ENCODE results near the gene NEK4.

Gene NEK4

DNA sequence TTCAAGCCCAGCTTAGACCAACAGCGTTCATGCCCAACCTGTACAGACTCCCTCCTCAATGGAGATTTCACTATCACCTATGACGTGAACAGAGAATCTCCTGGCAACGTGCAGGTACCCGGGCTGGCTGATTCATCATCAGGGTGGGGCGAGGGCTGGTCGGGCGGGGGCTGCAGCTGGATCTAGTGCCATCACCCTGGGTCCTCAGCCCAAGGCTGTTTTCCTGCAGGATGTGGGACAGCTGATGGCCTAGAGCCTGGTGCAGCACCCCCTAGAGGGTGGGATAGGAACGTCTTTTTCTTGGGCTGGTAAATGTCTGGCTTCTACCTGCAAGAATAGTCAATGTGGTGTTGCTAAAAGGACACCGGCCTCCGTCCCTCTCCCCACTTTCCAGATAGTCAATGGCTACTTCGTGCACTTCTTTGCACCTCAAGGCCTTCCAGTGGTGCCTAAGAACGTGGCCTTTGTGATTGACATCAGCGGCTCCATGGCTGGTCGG is 28.3 kb upstream of the NEK4 start:
- no peak for TF ChIP-seq ZFX (IDR thresholded peaks at IDR 0.05)
- TF ChIP-seq, protein P1, sequence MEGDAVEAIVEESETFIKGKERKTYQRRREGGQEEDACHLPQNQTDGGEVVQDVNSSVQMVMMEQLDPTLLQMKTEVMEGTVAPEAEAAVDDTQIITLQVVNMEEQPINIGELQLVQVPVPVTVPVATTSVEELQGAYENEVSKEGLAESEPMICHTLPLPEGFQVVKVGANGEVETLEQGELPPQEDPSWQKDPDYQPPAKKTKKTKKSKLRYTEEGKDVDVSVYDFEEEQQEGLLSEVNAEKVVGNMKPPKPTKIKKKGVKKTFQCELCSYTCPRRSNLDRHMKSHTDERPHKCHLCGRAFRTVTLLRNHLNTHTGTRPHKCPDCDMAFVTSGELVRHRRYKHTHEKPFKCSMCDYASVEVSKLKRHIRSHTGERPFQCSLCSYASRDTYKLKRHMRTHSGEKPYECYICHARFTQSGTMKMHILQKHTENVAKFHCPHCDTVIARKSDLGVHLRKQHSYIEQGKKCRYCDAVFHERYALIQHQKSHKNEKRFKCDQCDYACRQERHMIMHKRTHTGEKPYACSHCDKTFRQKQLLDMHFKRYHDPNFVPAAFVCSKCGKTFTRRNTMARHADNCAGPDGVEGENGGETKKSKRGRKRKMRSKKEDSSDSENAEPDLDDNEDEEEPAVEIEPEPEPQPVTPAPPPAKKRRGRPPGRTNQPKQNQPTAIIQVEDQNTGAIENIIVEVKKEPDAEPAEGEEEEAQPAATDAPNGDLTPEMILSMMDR (conservative IDR thresholded peaks at IDR 0.05) = no peak; the same call in 1 of the 2 replicates
- no peak overlapping the region for H3K27ac ChIP-seq

DNA sequence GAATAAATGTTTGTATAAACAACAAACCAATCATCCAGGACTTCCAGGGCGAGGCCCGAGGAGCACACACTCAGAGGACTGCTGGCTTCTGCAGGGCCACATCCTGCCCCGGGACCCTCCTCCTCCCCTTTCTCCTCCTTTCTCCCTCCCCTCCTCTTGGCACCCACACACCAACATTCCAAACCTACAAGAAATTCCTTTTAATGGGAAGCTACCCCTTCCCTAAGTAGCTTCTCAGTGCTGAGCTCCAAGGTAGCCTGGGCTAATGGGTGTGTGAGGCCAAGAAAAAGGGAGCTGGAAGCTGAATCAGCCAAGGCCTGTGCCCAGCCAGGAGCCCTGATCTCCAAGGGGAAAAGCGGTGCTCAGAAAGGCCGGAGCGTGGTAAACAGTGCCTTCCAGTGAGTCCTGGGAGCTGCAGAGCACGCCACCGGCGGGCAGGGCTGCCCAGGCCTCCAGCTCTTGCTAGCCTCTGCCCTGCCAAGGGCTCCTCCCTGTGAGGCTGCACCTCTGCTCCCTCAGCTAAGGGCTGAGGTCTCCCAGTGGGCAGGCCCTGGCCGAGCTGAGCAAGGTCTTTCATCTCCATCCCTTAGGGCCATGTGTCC is 27.7 kb upstream of the NEK4 start:
- no peak for TF ChIP-seq ZFX (IDR thresholded peaks at IDR 0.05)
- TF ChIP-seq, protein P1 (conservative IDR thresholded peaks at IDR 0.05) = no peak
- H3K27ac ChIP-seq = no peak overlapping the region

DNA sequence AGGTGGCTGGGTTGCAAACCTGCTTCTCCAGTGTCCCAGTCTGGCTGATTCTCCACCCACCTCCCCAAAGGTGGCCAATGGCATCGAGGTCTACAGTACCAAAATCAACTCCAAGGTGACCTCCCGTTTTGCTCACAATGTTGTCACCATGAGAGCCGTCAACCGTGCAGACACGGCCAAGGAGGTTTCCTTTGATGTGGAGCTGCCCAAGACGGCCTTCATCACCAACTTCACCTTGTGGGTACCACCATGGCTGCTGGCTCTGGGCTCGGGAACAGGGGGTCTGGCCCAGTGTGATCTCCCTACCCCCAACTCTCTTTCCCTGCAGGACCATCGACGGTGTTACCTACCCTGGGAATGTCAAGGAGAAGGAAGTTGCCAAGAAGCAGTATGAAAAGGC is 25.7 kb upstream of the NEK4 start:
- TF ChIP-seq ZFX (IDR thresholded peaks at IDR 0.05) = no peak
- TF ChIP-seq, protein P1 (conservative IDR thresholded peaks at IDR 0.05) = no peak
- no peak overlapping the region for H3K27ac ChIP-seq

DNA sequence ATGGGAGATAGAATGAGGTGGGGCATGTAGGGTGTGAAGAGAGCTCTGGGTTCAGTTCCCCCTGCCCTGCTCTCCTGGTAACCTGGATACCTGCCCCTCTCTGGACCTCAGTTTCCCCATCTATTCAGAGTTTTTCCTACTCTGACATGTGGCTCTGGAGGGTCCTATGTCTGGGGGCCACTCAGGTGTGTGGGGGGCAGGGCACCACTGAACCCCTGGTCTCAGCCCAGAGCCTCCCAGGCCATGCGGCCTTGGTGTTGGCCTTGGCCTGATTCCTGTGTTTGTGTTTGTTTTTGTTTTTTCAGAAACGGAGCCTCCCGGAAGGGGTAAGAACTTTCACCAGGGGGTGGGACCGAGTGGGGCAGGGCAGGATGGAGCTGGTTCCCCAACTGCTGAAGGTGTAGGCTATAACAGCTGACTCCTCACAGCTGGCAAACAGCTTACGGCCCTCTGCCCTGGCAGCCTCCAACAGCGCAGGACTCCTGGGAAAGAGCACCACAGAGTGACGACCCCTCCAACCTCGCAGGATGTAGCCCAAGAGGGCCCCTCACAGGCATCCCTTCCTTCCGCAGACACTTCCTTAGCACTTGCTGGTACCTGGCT is 24.7 kb upstream of the NEK4 start:
- no peak overlapping the region for H3K27ac ChIP-seq
- TF ChIP-seq, protein P1 (conservative IDR thresholded peaks at IDR 0.05) = no peak
- no peak for TF ChIP-seq ZFX (IDR thresholded peaks at IDR 0.05)

DNA sequence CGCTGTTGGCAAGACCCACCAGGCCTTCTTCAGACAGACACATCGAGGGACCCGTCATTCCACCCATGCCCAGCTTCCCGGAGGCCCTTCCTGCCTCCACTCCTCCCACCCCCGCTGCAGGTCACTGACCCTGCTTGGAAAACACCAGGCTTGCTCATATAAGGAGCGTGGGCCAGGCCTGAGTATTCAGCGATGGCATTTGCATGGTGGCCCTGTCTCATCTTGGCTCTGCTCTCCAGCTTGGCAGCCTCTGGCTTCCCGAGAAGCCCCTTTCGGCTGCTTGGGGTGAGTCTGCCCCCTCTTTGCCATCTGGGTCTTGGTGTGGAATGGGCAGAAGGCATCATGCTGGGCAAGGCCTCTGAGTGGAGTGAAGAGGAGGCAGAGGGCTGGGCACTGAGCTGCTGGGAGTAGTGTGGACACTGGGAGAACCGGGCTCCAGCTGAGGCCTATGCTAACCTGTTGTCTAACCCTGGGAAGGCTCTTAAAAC is 23.9 kb upstream of the NEK4 start, which contains the start of gene ITIH3:
ITIH3 (plus strand) TSS at position 185 of the 488 bp plus-strand sequence; CDS start at position 193, 8 bp downstream.
- H3K27ac ChIP-seq = no peak within 1 kb of the TSS
- TF ChIP-seq, protein P1 (conservative IDR thresholded peaks at IDR 0.05) = no peak
- no peak for TF ChIP-seq ZFX (IDR thresholded peaks at IDR 0.05)

DNA sequence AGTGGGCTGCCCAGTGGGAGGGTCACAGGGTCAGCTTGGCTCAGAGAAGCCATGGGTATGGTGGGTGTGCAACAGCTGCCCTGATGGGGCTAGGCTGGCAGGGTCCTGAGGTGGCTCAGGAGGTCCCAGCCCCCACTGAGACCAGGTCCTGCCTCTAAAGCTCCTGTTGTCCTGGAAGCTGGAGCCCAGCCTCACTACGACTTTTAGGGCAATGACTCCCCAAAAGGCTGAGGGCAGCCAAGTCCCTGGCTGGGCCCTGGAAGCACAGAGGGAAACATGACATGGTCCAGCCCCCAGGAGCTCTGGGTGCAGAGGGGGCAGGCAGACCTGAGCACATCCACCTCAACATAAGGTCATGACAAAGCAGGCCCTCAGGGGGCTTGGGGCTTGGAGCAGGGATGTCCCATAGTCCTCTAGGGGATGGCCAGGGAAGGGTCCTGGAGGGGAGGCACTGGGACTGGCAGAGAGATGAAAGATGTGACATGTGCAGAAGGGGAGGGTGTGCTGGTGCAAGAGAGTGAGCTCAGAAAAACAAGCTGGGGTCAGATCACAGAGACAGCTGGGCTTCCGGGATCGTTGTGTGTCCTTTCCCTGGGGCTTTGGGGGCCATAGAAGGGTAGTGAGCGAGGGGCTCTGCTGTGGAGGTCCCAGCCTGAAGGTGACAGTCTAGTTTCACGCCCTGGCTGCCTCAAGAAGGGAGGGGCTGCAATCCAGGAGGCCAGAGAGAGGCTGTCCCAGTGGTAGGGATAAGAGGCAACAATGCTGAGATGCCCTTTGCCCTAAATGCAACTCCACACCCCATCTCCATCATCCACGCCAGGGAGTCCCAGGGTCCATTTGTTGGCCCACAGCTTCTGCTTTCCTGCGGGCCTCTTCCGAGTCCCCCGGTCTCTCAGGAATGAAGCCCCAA is 23.2 kb upstream of the NEK4 start:
- H3K27ac ChIP-seq = no peak overlapping the region
- TF ChIP-seq, protein P1 (conservative IDR thresholded peaks at IDR 0.05) = no peak
